Kidney tubule cell (primary cell): Measurements from ENCODE around the gene EMSY.
A peak's percentile ranks its signal among the peaks of the same experiment; 100 is the strongest.

Experiments
- DNase-seq: peaks from one replicate; pipeline ENCODE4 v3.0.0-alpha.2; 2018; ENCODE audit warnings: low spot score

EMSY gene

DNA sequence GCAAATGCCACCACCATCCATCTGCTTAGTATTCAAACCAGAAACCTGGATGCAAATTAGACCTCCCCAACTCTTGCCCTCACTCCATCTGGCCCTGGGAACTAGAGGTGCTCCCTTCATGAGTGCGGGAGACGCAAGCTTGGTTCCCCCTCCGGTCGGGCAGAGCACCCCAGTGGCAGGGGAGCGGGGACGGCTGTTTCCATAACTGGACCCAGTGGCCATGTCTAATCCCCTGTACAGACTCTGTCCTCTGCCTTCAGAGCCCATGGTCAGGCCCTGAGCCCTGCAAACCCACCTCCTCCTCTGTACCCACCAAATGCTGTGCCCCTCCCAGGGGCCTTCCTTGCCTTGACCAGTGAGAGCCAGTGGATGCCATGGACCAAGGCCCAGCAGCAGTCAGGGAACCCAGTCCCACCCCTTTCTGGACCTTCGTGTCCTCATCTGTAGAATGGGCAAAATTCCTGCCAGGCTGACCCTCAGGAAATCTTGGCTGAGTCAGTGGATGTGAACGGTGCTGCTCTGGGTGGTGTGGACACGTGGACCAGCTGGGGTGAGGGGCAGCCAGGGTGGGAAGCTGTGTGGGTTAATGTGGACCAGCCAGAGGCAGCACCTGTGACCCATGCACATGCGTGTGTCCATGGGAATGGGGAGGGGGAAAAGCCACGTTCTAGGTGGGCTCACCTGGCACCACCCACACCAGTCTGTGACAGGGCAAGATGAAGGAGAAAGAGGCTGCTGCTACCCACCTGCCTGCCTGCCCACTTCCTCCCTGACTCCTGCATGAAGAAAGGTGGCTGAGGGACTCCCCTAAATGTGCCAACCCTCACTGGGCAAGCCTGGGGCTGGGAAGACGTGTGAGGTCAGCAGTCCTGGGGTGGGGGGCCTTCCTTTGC is 153.0 kb downstream of the EMSY start:
- no peak for DNase-seq

DNA sequence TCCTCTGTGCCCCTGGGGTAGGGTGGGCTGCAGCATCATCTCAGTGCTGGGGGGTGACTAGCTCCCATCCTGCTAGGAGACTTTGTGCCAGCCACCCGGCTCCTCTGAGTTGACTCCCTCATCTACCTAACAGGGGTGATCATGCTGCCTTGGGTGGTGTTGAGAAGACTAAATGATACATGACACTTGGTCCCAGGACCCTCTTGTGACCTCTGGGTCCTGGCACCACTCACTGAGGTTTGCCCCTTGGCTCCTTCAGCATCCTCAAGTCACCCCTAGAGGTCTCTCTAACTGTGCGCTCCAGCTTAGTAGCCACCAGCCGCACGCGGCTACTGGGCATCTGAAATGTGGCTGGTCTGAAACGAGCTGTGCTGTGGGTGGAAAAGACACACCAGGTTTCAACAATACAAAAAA is 153.6 kb downstream of the EMSY start:
- peak; percentile 32 for DNase-seq

DNA sequence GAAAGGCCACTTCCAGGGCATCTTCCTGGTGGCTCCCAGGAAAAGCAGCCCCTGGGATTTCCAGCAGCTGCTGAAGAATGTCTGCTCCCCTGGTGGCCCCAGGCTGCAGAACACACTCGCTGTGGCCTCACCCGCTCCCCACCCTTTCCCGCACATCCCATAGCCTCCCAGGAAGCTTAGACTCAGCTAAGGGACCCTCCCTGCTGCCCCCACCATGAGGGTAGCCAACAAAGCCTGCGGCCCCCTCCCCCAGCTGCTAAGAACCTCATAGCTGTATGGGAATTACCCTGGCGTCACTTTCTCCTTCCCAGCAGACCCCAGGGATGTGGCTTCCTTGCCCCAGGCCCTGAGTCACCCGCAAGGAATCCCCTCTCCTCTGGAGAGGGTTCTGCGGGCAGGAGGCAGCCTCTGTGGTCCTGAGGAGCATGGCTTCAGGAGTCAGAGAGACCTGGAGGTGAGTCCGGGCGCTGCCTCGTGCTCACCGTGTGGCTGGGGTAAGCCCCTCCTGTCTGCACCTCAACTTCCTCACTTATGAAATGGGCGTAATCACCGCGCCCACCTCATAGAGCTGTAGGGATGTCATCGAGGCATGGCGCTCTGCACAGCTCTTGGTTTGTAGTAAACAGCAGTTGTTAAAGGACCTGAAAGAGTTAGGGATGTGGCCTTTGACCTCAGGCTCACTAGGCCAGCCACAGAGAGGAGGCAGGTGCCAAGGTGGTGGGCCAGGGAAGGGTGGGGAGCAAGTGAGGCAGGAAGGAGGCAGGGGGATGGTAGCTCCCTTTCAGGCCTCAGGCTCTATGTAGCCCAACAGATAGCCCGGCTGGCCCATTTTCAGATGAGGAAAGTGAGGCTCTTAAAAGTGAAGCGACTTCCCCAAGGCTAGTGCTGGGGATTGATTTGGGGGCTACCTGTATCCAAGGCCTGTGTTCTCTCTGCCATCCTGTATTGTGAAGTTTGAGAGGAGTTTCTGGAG is 154.5 kb downstream of the EMSY start:
- no peak for DNase-seq

DNA sequence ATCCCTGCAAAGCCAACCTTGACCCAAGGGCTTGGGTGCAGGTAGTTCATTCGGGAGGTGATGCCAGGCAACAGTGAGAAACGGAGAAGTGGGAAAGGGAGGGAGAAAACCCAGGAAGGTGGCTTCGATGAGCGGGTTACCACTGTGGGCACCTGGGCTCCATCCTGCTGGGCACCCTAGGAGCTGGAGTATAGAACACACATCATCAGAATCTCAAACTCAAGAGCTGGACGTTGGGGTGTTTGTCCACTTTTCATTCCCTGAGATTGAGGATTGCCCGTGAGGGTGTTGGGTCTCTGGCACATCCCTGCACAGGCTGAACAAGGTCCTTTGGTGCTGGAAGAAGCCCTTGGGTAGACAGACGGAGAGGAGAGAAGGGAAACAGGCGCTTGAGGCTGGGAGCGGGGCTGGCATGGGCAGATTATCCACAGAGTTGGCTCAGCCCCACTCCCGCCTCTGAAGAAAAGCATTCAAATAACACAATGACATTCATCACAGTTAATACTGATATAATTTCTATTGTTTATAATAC is 155.4 kb downstream of the EMSY start:
- DNase-seq = no peak

DNA sequence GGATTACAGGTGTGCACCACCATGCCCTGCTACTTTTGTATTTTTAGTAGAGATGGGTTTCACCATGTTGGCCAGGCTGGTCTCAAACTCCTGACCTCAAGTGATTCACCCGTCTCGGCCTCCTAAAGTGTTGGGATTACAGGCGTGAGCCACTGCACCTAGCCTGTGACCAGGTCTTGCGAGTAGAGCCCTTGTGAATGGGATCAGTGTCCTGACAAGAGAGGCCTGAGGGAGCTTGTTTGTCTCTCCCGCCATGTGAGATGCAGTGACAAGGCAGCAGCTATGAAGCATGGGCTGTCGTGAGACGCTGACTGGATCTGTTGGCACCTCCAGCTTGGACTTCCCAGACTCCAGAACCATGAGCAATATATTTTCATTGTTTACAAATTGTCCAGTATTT is 156.5 kb downstream of the EMSY start:
- DNase-seq = no peak

DNA sequence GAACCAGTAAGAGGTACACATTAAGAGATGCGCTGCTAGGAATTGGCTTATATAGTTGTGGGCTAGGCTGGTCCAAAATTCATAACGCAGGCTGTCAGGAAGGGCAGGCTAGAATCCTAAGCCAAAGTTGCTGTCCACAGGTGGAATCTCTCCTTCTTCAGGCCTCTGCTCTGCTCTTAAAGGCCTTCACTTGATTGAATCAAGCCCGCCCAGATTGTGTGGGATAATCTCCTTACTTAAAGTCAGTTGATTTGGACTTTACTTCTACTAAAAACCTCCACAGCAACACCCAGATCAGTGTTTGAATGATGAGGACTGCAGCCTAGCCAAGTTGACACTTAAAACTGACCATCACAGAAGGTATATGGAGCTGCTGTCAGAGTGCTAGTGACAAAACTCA is 156.9 kb downstream of the EMSY start:
- no peak for DNase-seq

DNA sequence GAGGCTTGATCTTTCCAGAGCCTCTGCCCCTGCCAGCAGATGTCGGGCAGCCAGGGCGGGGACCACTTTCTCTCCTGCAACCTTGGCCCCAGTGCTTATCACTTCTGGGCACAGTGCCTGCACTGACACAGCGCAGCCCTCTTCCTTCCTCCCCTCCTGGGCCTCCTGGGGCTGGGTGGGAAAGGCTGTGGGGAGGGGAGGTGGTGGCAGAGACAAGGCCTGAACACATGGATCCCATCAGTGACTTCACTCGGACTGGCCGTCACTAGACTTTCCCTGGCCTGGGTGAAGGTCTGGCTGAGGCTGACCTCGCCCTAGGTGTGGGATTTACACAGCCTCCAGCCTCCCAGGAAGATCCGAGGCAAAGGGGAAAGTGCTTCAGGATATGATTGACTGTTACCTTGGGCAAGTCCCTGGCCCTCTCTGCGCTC is 157.6 kb downstream of the EMSY start:
- no peak for DNase-seq
